Measurements from ENCODE around the gene MTMR10.
A peak's percentile ranks its signal among the peaks of the same experiment; 100 is the strongest.

MTMR10 gene

DNA sequence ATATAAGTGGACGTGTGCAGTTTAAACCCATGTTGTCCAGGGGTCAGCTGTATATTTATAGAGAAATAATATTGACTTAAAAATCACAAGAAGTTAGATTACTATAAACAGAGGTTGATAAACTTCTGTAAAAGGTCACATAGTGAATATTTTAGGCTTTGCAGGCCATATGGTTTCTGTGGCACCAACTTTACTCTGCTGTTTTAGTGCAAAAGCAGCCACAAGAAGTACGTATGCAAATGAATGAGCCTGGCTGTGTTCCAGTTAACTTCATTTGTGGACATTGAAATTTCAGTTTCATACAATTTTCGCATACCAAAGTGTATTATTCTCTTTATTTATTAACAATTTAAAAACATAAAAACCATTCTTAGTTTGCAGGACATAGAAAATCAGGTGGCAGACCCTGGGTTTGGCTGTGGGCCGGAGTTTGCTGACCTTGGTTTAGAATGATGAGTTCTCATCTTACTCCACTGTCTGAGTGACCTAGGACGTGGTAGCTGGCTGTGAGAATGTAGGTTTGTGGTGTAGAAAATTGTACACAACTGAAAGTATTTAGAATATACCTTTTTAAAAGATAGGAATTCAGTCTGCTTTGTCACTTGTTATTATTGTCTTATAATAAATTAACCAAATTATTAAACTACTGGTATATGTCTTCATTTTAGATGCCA, 71.4 kb downstream of the MTMR10 start:
- no peak for DNase-seq

GRCh38 chr15:30918366-30918765, 73.1 kb downstream of the MTMR10 start:
- DNase-seq = no peak

- DNase-seq = no peak
Measured at GRCh38 chr15:30917675-30918074, 73.8 kb downstream of the MTMR10 start.

DNA sequence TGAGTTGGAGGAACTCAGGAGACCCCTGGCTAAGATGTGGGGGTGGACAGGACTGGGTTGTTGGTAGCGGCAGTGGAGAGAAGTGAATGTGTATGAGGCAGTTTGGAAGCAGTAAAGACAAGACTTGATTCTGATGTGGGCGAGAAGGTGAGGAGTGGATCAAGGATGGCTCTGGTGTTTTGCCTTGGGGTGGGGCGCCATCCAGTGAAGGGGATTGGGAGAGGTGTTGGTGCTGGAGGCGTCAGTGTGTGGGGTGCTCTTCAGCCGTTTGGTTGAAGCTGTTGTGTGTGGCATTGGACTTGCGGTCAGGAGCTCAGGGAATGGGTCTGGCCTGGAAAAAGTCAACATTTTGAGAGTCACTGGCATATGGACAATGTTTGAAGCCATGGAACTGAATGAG, 74.4 kb downstream of the MTMR10 start:
- DNase-seq = no peak

DNA sequence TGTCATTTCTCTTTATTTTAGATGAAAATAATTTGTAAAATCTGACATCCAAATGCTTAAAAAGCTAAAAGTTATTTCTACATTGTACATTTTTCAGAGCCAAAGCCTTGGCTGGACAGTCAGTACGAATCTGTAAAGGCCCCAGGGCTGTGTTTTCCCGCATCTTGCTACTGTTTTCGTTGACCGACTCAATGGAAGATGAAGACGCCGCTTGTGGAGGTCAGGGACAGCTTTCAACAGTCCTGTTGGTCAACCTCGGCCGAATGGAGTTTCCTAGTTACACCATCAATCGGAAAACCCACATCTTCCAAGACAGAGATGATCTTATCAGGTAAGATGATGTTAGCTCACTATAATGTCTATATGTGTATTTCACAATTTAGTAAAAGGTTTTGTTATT, 77.7 kb downstream of the MTMR10 start:
- DNase-seq = no peak

DNA sequence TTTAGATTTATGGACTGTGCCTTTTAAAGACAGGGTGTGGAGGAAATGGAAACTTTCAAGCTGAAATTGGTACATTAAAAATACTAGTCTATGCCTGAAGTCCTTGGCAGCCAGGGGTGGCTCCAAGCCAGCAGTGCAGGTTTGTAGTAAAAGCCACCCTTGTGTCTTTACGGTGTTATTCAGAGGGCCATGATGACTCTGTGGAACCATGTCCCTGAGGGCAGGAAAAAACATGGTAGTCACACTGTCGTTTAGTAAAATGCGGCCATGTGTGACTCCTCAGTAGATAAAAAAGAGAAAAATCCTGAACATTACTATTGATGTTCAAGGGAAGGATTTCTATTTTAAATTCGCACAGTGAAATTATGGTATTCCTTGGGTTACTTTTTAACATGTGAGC, 85.1 kb downstream of the MTMR10 start:
- DNase-seq = no peak

GRCh38 chr15:30905821-30906220, 85.6 kb downstream of the MTMR10 start:
- DNase-seq = no peak

GRCh38 chr15:30904812-30905211, 86.6 kb downstream of the MTMR10 start:
- no peak for DNase-seq

DNA sequence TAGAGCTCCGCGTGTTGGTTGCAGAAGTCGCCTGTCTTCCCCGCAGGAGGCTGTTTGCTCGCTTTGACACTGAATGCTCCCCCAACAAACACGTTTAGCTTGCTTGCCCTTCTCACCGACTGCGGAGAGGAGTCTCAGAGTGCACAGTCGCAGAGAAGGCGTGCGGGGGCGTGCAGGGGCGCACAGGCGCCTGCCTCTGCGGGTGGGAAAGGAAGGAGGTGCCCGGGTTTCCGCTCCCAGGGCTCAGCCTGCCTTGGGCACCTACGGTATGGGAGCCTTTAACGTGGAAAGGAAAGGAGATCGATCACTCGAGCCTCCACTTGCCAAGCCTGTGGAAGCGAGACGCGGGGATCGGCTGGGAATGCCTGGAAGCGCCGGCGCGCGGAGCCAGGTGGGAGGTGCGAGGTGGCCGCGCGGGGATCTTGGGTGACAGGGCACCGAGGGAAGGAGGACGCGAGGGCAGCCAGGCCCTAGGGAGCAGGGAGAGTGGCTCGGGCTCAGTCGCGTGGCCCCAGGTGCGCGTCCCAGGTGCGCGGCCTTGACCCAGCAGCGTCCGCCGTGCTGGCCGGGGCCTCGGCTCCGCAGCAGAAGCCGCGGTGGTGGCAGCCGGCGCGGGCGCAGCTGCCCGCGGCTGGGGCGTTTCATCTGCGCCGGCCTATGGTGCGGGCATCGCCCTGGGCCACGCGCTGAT, 87.8 kb downstream of the MTMR10 start, which contains the start of gene FAN1:
TSS of gene FAN1 (plus strand) at position 419 of the 691 bp plus-strand sequence. CDS start 749 bp downstream, outside the sequence.
- peak; percentile 52 to 62 (median 52) for DNase-seq

DNA sequence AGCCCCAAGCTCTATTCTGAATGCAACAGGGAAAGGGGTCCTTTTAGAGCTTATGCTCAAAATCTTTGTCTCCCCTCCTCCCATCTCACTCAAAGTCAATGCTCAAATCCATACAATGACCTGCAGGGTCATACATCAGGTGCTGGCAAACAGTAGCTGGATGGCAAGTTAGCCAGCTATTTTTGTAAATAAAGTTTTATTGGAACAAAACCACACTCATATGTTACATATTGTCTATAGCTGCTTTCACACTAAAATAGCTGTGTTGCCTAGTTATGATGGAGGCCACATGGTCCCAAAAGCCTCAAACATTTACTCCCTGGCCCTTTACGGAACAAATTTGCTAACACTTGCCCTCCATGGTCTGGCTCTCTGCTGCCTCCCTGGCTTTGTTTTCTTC, 89.5 kb downstream of the MTMR10 start:
- DNase-seq = no peak

DNA sequence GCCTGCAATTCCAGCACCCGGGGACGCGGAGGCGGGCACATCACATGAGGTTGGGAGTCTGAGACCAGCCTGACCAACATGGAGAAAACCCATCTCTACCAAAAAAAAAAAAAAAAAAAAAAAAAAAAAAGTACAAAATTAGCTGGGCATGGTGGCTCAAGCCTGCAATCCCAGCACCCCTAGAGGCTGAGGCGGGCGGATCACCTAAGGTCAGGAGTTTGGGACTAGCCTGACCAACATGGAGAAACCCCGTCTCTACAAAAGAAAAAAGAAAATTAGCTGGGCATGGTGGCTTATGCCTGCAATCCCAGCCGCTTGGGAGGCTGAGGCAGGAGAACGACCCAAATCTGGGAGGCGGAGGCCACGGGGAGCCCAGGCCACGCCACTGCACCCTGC, 95.2 kb downstream of the MTMR10 start:
- no peak for DNase-seq

DNA sequence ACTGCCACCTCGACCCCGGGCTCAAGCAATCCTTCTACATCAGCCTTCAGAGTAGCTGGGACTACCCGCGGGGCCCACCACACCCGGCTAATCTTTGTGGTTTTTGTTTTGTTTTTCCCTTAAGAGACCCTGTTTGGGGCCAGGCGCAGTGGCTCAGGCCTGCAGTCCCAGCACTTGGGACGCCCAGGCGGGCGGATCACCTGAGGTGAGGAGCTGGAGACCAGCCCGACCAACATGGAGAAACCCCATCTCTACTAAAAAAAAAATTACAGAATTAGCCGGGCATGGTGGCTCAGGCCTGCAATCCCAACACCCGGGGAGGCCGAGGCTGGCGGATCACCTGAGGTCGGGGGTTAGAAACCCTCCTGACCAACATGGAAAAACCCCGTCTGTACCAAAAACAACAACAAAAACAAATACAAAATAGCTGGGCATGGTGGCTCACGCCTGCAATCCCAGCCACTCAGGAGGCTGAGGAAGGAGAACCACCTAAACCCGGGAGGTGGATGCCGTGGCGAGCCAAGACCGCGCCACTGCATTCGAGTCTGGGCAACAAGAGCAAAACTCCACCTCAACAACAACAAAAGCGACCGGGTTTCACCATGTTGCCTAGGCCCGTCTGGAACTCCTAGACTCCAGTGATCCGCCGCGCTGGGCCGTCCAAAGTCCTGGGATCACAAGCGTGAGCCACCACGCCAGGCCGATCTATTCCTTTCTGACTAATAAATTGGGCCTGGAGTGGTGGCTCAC, 95.8 kb downstream of the MTMR10 start:
- no peak for DNase-seq

DNA sequence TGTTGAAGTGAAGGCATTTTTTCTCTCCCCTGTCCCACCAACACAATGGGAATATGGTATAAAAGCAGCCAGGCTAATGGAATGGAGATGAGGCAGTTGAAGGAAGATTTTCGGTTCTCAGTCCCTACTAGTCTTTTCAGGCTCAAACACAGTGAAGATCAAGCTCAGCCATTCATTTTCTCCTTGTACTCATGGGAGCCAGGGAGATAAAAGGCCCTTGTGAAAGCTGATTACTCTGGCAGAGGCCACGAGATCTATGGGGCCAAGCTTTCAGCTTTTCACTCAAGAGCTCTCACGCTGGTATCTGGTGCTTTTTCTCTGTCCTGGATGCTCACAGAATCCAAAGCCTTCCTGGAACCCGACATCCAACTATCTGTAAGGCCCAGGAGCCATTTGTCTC, 102.2 kb downstream of the MTMR10 start:
- no peak for DNase-seq
